Activated CD8-positive, alpha-beta memory T cell treated with anti-CD3 and anti-CD28 coated beads for 36 hours (primary cell): ENCODE results near the gene CDC42BPG. TPM values are rescaled to one million over a fixed set of nuclear protein-coding genes. Genes with fewer than 3 reads are reported as not detected.

Source experiments
- CTCF ChIA-PET: fragments of 350-600 bp; sonication (Branson Sonifier 250); formaldehyde crosslinking; loops from one replicate; lab custom pipeline; 2021; ENCODE audit warnings: antibody characterized with exemption; lab: Charles Lee
- POLR2A ChIA-PET: fragments of 350-600 bp; sonication (Branson Sonifier 250); formaldehyde crosslinking; loops from one replicate; lab custom pipeline; 2021; ENCODE audit warnings: antibody characterized with exemption; lab: Charles Lee
- total RNA-seq, 2 experiments: library from RNA; stranded (reverse); gene quantifications; one replicate each; pipeline ENCODE4 v1.2.3, GENCODE V29; 2021

Gene CDC42BPG
- total RNA-seq, 2 experiments from 2014 or later, result 0.11 to 0.50 TPM

GRCh38 chr11:64870893-64871466, 26.5 kb upstream of the CDC42BPG start:
- CTCF ChIA-PET, result interaction anchor here (2.8 to 12.2 kb wide), 4 partner anchors 11 to 23 kb away, joined by 28 to 89 read pairs (median 36); no protein-coding TSS in a partner anchor
- POLR2A ChIA-PET, result interaction anchor here (0.8 kb wide), 1 partner anchor 12 kb away, joined by 3 read pairs; no protein-coding TSS in a partner anchor

DNA sequence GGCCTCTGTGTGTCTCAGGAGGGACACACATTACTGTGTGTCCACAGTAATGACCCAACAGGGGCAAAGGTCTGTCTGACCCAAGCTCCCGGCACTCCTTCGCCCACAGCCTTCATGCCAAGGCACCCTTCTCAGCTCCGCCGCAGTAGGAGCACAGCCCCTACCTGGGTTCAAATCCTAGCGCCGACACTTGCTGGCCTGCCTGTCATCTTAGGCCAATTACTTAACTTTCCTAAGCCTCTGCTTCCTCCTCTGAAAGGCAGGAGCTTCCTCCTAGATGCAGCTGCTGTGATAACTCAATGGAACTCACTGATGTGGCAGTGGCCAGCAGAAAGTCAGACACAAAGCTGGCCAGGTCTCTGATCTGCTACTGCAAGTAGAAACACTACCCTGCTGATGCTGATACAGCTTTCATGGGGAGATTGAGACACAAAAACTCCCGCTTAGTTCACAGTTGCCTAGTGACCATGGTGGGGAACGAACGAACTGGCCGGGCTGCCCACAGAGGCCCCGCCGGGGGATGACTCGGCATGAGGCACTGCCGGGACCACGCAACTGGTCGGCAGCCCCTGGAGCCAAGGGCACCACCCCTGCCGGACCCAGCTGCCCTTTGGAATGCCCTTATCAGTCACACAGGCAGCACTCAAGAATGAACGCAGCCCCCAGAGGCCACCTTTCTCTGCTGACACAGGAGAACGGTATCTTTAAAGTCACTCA, 25.9 kb upstream of the CDC42BPG start:
- POLR2A ChIA-PET, result interaction anchor here (0.8 to 2.8 kb wide), 3 partner anchors 8 to 11 kb away, joined by 3 to 20 read pairs (median 3); partner anchors contain the start of gene EHD1
- CTCF ChIA-PET, result interaction anchor here (0.7 to 27.3 kb wide), 6 partner anchors 8 to 25 kb away, joined by 3 to 371 read pairs (median 36); partner anchors contain the start of gene EHD1

DNA sequence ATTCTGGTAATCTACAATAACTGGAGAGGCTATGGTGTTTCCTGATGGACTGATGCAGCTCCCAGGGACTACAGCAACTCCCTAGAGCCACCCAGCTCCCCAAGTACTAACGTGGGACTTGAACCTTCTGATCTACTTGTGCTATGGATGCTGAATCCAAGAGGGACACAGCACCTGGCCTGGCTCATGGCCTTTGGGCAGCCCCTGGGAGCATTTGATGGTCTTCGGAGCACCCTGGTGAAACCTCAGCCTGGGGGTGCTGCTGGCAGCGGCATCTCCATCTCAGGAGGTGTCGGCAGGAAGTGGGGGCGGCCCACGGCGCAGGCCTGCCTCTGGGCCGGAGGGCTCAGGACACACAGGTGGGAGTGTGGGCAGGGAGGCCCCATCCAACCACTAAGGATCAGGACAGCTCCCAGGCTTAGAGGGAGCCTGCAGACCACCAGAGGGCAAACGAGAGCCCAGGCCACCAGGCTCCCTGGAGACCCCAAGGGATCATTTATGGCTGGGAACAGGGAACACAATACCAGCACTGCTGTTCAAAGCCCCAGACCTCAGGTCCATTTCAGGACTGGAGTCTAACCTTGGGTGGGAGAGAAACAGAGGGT, 25.2 kb upstream of the CDC42BPG start:
- CTCF ChIA-PET, result interaction anchor here (0.7 to 27.3 kb wide), 10 partner anchors 8 to 242 kb away, joined by 3 to 371 read pairs (median 17); partner anchors contain the start of genes EHD1 and TM7SF2
- POLR2A ChIA-PET, result interaction anchor here (1.1 to 2.8 kb wide), 7 partner anchors 9 to 19 kb away, joined by 3 to 21 read pairs (median 5); partner anchors contain the start of gene EHD1

- ChIA-PET POLR2A (interaction anchor here (1.1 to 2.8 kb wide), 7 partner anchors 8 to 18 kb away, joined by 3 to 21 read pairs (median 5); partner anchors contain the start of gene EHD1), CTCF (interaction anchor here (0.8 to 27.3 kb wide), 9 partner anchors 9 to 243 kb away, joined by 3 to 371 read pairs (median 28); partner anchors contain the start of genes EHD1 and TM7SF2)
These were observed 24.6 kb upstream of the CDC42BPG start for GRCh38 chr11:64868904-64869570.

DNA sequence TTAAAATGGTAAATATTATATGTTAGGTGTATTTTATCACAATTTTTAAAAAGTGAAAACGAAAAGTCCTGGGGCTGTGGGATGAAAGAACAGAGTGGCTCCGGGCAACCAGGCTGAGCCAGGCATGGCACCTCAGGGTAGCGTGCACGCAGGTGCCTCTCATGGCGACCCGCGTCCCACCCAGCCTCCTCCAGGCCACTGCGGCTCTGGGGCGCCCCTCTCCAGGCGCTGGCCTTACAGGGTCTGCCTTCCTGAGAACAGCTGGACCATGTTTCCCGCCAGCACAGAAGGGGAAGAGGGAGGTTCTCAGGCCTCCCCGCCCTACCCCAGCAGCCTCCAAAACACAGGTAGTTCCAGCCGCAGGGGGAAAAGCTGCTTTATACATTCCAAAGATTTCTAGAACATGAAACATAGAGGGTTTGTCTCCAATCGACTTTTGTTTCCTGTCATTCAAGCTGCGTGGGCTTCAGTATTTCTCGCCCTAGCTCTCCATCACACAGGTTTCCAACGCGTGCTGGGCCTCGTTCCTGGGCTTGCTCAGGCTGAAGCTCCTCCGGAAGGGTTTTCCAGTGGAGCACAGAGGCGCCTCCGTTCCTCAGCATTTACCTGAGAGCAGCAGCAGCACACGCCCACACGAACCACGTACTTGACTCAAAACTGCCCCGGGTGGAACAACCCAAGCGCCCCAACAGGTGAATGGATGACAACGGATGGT, 23.5 kb upstream of the CDC42BPG start:
- ChIA-PET POLR2A (interaction anchor here (1.0 to 10.0 kb wide), 6 partner anchors 8 to 21 kb away, joined by 3 to 161 read pairs (median 14); partner anchors contain the start of gene EHD1), CTCF (interaction anchor here (2.0 to 27.3 kb wide), 6 partner anchors 8 to 20 kb away, joined by 6 to 371 read pairs (median 36); partner anchors contain the start of gene EHD1)

- ChIA-PET POLR2A (interaction anchor here (1.1 to 10.0 kb wide), 3 partner anchors 10 to 15 kb away, joined by 5 to 161 read pairs (median 6); partner anchors contain the start of gene EHD1), CTCF (interaction anchor here (1.3 to 27.3 kb wide), 8 partner anchors 12 to 148 kb away, joined by 3 to 371 read pairs (median 20); partner anchors contain the start of genes ARL2, CDC42BPG, EHD1 and PPP2R5B)
These were observed 21.7 kb upstream of the CDC42BPG start for GRCh38 chr11:64866173-64866491.

DNA sequence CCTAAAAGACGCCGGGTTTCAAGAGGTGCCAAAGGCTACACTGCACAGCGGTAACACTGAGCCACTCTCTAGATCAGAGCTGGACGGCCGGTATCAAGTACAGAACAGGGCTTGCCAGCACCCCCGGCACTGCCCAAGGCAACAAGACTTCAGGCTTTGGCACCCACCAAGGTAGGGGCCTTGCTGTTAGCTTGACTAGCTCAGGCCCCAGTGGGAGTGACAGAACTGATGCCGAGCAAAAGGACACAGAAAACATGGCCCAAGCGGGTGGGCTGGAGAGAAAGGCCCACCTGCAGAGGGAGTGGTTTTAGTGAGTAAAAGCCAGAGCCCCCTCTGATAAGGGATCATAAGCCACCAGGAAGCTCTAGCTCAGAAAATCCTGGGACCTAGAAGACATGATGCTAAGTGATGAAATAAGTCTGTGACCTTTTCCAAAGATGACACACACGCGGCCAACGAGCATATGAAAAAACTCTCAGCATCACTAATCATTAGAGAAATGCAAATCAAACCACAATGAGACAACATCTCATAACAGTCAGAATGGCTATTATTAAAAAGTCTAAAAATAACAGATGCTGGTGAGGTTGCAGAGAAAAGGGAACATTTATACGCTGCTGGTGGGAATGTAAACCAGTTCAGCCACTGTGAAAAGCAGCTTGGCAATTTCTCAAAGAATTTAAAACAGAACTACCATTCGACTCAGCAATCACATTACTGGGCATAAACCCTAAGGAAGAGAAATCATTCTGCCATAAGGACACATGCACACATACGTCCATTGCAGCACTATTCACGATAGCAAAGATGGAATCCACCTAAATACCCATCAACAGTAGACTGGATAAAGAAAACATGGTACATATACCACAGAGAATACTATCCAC, 21.1 kb upstream of the CDC42BPG start:
- POLR2A ChIA-PET, result interaction anchor here (0.7 to 10.0 kb wide), 6 partner anchors 10 to 34 kb away, joined by 3 to 161 read pairs (median 6); partner anchors contain the start of gene EHD1

DNA sequence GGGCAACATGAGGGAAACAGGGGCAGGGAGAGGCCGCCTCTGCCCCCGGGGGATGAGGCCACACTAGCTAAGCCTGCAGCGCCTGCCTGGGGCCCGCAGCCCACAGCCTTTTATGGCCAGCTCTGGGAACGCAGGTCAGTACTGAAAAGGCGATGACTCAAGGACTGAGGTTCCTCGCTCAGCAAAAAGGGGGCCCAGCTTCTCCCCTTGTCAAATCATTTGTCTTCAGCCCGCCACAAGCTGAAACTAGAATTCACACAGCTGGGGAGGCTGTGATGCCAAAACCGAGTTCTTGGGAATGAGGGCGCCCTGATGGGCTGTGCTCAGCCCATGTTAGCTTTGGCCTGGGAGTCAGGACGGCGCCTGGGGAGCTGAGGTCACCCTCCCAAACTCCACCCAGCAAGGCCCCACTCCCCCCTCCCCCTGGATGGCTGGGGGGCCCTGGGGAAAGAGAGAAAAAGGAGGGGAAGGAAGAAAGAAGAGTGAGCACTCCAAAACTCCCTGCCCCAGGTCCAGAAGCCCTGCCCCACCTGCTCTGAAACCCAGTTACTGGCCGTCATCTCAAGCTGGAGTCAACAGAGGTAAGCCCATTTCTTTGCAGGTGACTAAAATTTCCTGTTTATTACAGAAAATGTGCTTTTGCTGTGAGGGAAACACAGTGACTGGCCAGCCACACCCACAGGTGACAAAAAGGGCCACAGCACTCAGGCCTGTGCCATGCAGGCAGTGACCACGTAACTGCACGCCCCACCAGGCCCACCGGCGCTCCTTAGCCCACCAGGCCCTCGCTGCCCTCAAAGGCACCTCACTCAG, 20.2 kb upstream of the CDC42BPG start:
- POLR2A ChIA-PET, result interaction anchor here (0.7 to 10.0 kb wide), 7 partner anchors 9 to 35 kb away, joined by 3 to 161 read pairs (median 5); partner anchors contain the start of gene EHD1
- CTCF ChIA-PET, result interaction anchor here (1.0 to 27.3 kb wide), 10 partner anchors 11 to 248 kb away, joined by 3 to 371 read pairs (median 6); partner anchors contain the start of genes ARL2, CDC42BPG and EHD1

More for the DNA sequence above, 21.1 kb upstream of the CDC42BPG start:
- CTCF ChIA-PET, result interaction anchor here (0.8 to 27.3 kb wide), 10 partner anchors 12 to 247 kb away, joined by 3 to 371 read pairs (median 6); partner anchors contain the start of genes ARL2, CDC42BPG, EHD1 and PPP2R5B

- ChIA-PET POLR2A (interaction anchor here (1.5 to 10.0 kb wide), 2 partner anchors 8 to 12 kb away, joined by 5 to 161 read pairs; partner anchors contain the start of gene EHD1), CTCF (interaction anchor here (1.0 to 27.3 kb wide), 7 partner anchors 10 to 30 kb away, joined by 3 to 371 read pairs (median 12); partner anchors contain the start of genes CDC42BPG and EHD1)
These were observed 19.7 kb upstream of the CDC42BPG start for GRCh38 chr11:64864135-64864472.

- ChIA-PET POLR2A (interaction anchor here (1.2 to 10.0 kb wide), 3 partner anchors 8 to 13 kb away, joined by 4 to 161 read pairs (median 5); partner anchors contain the start of gene EHD1), CTCF (interaction anchor here (1.0 to 27.3 kb wide), 8 partner anchors 10 to 31 kb away, joined by 3 to 475 read pairs (median 50); partner anchors contain the start of genes CDC42BPG and EHD1)
These were observed 19.1 kb upstream of the CDC42BPG start for GRCh38 chr11:64863391-64864060.

DNA sequence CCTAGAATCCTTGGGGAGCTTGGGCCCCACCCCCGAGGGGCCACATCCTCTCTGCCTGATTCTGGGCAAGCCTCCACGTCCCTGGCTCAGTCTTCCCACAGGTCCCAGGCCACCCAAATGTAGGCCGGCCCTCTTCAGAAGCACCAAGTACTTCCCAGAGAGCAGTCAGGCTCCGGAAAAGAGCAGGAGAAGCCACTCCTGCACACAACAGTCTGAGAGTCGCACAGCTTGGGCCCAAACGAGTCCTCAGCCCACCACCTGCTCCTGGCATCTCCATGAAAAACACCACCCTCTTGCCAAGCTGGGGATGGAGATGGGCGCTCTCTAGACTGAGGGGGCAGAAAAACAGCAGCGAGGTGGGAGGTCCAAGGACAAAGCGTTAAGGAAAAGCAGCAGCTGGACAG, 18.5 kb upstream of the CDC42BPG start:
- POLR2A ChIA-PET, result interaction anchor here (0.6 to 10.0 kb wide), 3 partner anchors 12 to 1255 kb away, joined by 4 to 161 read pairs (median 5); partner anchors contain the start of gene EHD1
- CTCF ChIA-PET, result interaction anchor here (12.0 to 27.3 kb wide), 4 partner anchors 9 to 30 kb away, joined by 89 to 475 read pairs (median 247); partner anchors contain the start of genes CDC42BPG and EHD1

DNA sequence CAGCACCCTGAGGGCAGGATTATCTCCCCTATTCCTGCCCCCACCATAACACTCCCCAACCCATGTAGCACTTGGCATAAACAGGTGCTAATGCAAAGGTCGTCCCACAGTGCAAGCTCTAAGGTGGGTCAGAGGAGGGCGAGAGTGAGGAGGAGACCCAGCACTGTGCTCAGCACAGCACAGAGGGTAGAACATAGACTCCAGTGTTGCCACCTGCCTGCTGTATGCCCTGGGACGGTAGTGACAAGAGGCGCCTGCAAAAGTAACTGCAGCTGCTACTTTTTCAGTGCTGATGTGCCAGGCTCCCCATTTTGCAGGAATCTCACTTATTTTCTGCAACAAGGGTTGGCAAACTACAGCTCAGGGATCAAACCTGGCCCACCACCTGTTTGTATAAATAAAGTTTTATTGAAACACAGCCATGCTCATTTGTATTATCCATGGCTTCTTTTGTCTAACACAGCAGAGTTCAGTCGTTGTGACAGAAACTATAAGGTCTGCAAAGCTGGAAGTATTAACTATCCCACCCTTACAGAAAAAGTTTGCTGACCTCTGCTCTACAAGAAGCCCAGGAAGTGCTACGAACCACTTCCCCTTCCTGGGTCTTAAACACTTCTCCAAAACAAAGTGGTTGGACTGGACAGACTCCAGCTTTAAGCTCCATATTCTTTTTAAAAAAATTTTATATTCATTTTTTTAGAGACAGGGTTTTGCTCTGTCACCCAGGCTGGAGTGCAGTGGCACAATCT, 16.9 kb upstream of the CDC42BPG start:
- POLR2A ChIA-PET, result interaction anchor here (0.7 to 10.0 kb wide), 5 partner anchors 8 to 83 kb away, joined by 3 to 161 read pairs (median 4); partner anchors contain the start of genes EHD1 and SF1
- CTCF ChIA-PET, result interaction anchor here (0.9 to 27.3 kb wide), 7 partner anchors 7 to 250 kb away, joined by 3 to 475 read pairs (median 89); partner anchors contain the start of genes CDC42BPG, EHD1, SAC3D1 and TM7SF2
